HCT116 (cell line): ENCODE data around the gene CCDC146. TPM values are rescaled to one million over a fixed set of nuclear protein-coding genes. Genes with fewer than 3 reads are reported as not detected.

Experiments used
- ATAC-seq: fragments of 200-7000 bp; cut with Tn5 transposase; 2 replicates; pipeline ENCODE4 v1.9.1; 2020; ENCODE audit warnings: mild to moderate bottlenecking, moderate library complexity
- BruUV-seq: library from RNA; stranded (reverse); fragments of 400-500 nt; replicated peaks from 2 replicates; lab custom pipeline; 2021; lab: Mats Ljungman, UMichigan
- CTCF ChIA-PET: fragments of 300-600 bp; sonication (Branson Sonifier 250); formaldehyde crosslinking; loops from one replicate; lab custom pipeline; 2021; ENCODE audit warnings: antibody characterized with exemption; lab: Charles Lee
- POLR2A ChIA-PET: fragments of 300-600, 350-600 bp; sonication (Branson Sonifier 250); formaldehyde crosslinking; loops from one replicate; lab custom pipeline; 2021; ENCODE audit warnings: antibody characterized with exemption; lab: Charles Lee
- RAD21 ChIA-PET, 2 experiments: fragments of 300-600 bp; sonication (Branson Sonifier 250); formaldehyde crosslinking; loops; one replicate each; lab custom pipeline; 2023; ENCODE audit warnings: low total read pairs in 2 of 2; ENCODE audit not compliant: uncharacterized antibody in 2 of 2, unreplicated experiment in 2 of 2, low non-redundant PET in 1 of 2; lab: Charles Lee
- DNase-seq: peaks from one replicate; pipeline ENCODE4 v3.0.0-alpha.2; 2010; ENCODE audit warnings: low read depth, low spot score
- H2AFZ ChIP-seq: fragments of 200-600 bp; shearing (Covaris generic), sonication (generic); 2 replicates; pipeline ENCODE4 v1.6.1; 2017; ENCODE audit warnings: low read depth, mixed run types, mixed read lengths, antibody characterized with exemption, low read length; ENCODE audit not compliant: poor library complexity, severe bottlenecking
- H3K27ac ChIP-seq: 2 replicates; pipeline ENCODE4 v1.5.1; 2012; ENCODE audit warnings: low read depth, low read length
- H3K27me3 ChIP-seq: fragments of 200-600 bp; sonication (generic); 2 replicates; pipeline ENCODE4 v1.6.1; 2016; ENCODE audit warnings: mixed run types, low read length, mixed read lengths; ENCODE audit not compliant: insufficient read depth
- H3K36me3 ChIP-seq, 2 experiments: fragments of 200-500 bp in 1 of 2; fragments of 200-600 bp in 1 of 2; sonication (Bioruptor generic) in 1 of 2; sonication (generic) in 1 of 2; 2 replicates each; pipeline versions ENCODE4 v1.5.1 to v1.6.1; 2014 to 2016; ENCODE audit warnings: low read length in 2 of 2, inconsistent platforms in 1 of 2, mixed read lengths in 1 of 2, mixed run types in 1 of 2; ENCODE audit not compliant: insufficient read depth in 2 of 2, control insufficient read depth in 1 of 2
- H3K4me1 ChIP-seq, 2 experiments: fragments of 200-600 bp in 1 of 2; sonication (generic) in 1 of 2; 2 replicates each; pipeline versions ENCODE4 v1.5.1 to v1.6.1; 2012 to 2017; ENCODE audit warnings: low read length in 2 of 2, inconsistent platforms in 1 of 2, mild to moderate bottlenecking in 1 of 2, mixed read lengths in 1 of 2, mixed run types in 1 of 2, moderate library complexity in 1 of 2; ENCODE audit not compliant: insufficient read depth in 2 of 2, control insufficient read depth in 1 of 2
- H3K4me2 ChIP-seq: fragments of 200-600 bp; sonication (generic); 2 replicates; pipeline ENCODE4 v1.6.1; 2017; ENCODE audit warnings: mixed run types, low read length, mixed read lengths
- H3K4me3 ChIP-seq, 2 experiments: fragments of 200-600 bp in 1 of 2; sonication (generic) in 1 of 2; replicated peaks in 1 of 2; 2 replicates each; pipeline ENCODE4 v1.5.1; 2011 to 2016; ENCODE audit warnings: low read length in 2 of 2, control low read depth in 1 of 2, low read depth in 1 of 2, mild to moderate bottlenecking in 1 of 2, mixed read lengths in 1 of 2, mixed run types in 1 of 2
- H3K79me2 ChIP-seq: fragments of 200-600 bp; sonication (generic); 2 replicates; pipeline ENCODE4 v1.6.1; 2017; ENCODE audit warnings: mild to moderate bottlenecking, mixed run types, low read length, moderate library complexity, mixed read lengths; ENCODE audit not compliant: insufficient read depth
- H3K9ac ChIP-seq: fragments of 200-600 bp; sonication (generic); 2 replicates; pipeline ENCODE4 v1.6.1; 2016; ENCODE audit warnings: low read length, mixed read lengths
- H3K9me2 ChIP-seq: fragments of 200-600 bp; sonication (generic), shearing (Covaris generic); 2 replicates; pipeline ENCODE4 v1.6.1; 2017; ENCODE audit warnings: mixed run types, mild to moderate bottlenecking, moderate library complexity; ENCODE audit not compliant: insufficient read depth
- H3K9me3 ChIP-seq, 2 experiments: fragments of 200-500 bp in 1 of 2; fragments of 200-600 bp in 1 of 2; sonication (Bioruptor generic) in 1 of 2; sonication (generic) in 1 of 2; 2 replicates each; pipeline ENCODE4 v1.6.1; 2014 to 2017; ENCODE audit warnings: low read length in 2 of 2, mixed read lengths in 2 of 2, inconsistent platforms in 1 of 2, low read depth in 1 of 2, mild to moderate bottlenecking in 1 of 2, mixed run types in 1 of 2, moderate library complexity in 1 of 2; ENCODE audit not compliant: control insufficient read depth in 1 of 2, insufficient read depth in 1 of 2
- H4K20me1 ChIP-seq: fragments of 200-600 bp; sonication (generic), shearing (Covaris generic); 2 replicates; pipeline ENCODE4 v1.6.1; 2017; ENCODE audit warnings: mixed run types, mild to moderate bottlenecking, moderate library complexity; ENCODE audit not compliant: insufficient read depth
- CBX3 ChIP-seq: IDR thresholded peaks from 2 replicates; pipeline ENCODE4 v1.6.1; 2012; ENCODE audit warnings: low read depth
- CEBPB ChIP-seq: IDR thresholded peaks from 2 replicates; pipeline ENCODE4 v1.6.1; 2012; ENCODE audit warnings: low read depth
- EGR1 ChIP-seq: IDR thresholded peaks from 2 replicates; pipeline ENCODE4 v1.6.1; 2012; ENCODE audit warnings: low read depth
- ELF1 ChIP-seq: IDR thresholded peaks from 2 replicates; pipeline ENCODE4 v1.6.1; 2012; ENCODE audit warnings: low read depth, borderline replicate concordance
- EZH2 ChIP-seq: fragments of 200-600 bp; sonication (generic); IDR thresholded peaks from 2 replicates; pipeline ENCODE4 v1.6.1; 2017; ENCODE audit warnings: antibody characterized with exemption, mixed run types
- EZH2phosphoT487 ChIP-seq: fragments of 200-600 bp; IDR thresholded peaks from 2 replicates; pipeline ENCODE4 v1.6.1; 2018; ENCODE audit warnings: antibody characterized with exemption, borderline replicate concordance
- FOSL1 ChIP-seq: IDR thresholded peaks from 2 replicates; pipeline ENCODE4 v1.6.1; 2012; ENCODE audit warnings: low read depth
- POLR2A ChIP-seq: IDR thresholded peaks from 2 replicates; pipeline ENCODE4 v1.7.0; 2011; ENCODE audit warnings: borderline replicate concordance; ENCODE audit not compliant: insufficient read depth, insufficient read length; ENCODE audit errors: extremely low read depth
- POLR2AphosphoS5 ChIP-seq: IDR thresholded peaks from 2 replicates; pipeline ENCODE4 v1.6.1; 2011; ENCODE audit warnings: mild to moderate bottlenecking, low read depth, low read length, moderate library complexity
- SIN3A ChIP-seq: IDR thresholded peaks from 2 replicates; pipeline ENCODE4 v1.6.1; 2012; ENCODE audit warnings: low read depth
- SP1 ChIP-seq: IDR thresholded peaks from 2 replicates; pipeline ENCODE4 v1.6.1; 2012; ENCODE audit warnings: low read depth
- SRF ChIP-seq: IDR thresholded peaks from 2 replicates; pipeline ENCODE4 v1.6.1; 2012; ENCODE audit warnings: low read depth
- TCF7L2 ChIP-seq: IDR thresholded peaks from 2 replicates; pipeline ENCODE4 v1.7.0; 2011; ENCODE audit warnings: borderline replicate concordance, inconsistent platforms; ENCODE audit not compliant: insufficient read depth, insufficient read length; ENCODE audit errors: extremely low read depth
- YY1 ChIP-seq: IDR thresholded peaks from 2 replicates; pipeline ENCODE4 v1.6.1; 2011; ENCODE audit warnings: low read length, low read depth, moderate library complexity, mild to moderate bottlenecking; ENCODE audit not compliant: insufficient replicate concordance; ENCODE audit errors: extremely low read depth
- ZFX ChIP-seq: fragments of 450-650 bp; IDR thresholded peaks from 2 replicates; pipeline ENCODE4 v1.6.1; 2017
- ZNF274 ChIP-seq: fragments of 200-500 bp; sonication (Bioruptor generic); IDR thresholded peaks from 2 replicates; pipeline ENCODE4 v1.6.1; 2014; ENCODE audit warnings: mild to moderate bottlenecking, low read depth, low read length, inconsistent platforms
- intact Hi-C: fragments of 100-400 bp; cut with micrococcal nuclease; formaldehyde crosslinking; loops from 2 replicates; pipeline ENCODE4 v1.10.0; 2022
- total RNA-seq: library from RNA; stranded (reverse); gene quantifications from one replicate; pipeline ENCODE4 v1.2.1, GENCODE V29; 2021; ENCODE audit not compliant: unreplicated experiment
- TF ChIP-seq, protein P1 (sequence below): IDR thresholded peaks from 2 replicates; pipeline ENCODE4 v1.6.1; 2012
- TF ChIP-seq, protein P2 (sequence below), 3 experiments: fragments of 200-600 bp in 1 of 3; sonication (generic) in 1 of 3; IDR thresholded peaks in 2 of 3; conservative IDR thresholded peaks in 1 of 3; 2 replicates each; pipeline ENCODE4 v1.5.1; 2012 to 2017; ENCODE audit warnings: low read depth in 2 of 3, low read length in 2 of 3, antibody characterized with exemption in 1 of 3, borderline replicate concordance in 1 of 3, control low read depth in 1 of 3, mild to moderate bottlenecking in 1 of 3, mixed read lengths in 1 of 3, mixed run types in 1 of 3, moderate library complexity in 1 of 3; ENCODE audit not compliant: insufficient read depth in 1 of 3
- TF ChIP-seq, protein P3 (sequence below): IDR thresholded peaks from 2 replicates; pipeline ENCODE4 v1.6.1; 2011; ENCODE audit warnings: mild to moderate bottlenecking, low read length, moderate library complexity; ENCODE audit not compliant: insufficient replicate concordance; ENCODE audit errors: extremely low read depth
- TF ChIP-seq, protein P4 (sequence below): IDR thresholded peaks from 2 replicates; pipeline ENCODE4 v1.6.1; 2012

CCDC146 gene
- total RNA-seq, 1 experiment from 2014 or later: 6.3 TPM

DNA sequence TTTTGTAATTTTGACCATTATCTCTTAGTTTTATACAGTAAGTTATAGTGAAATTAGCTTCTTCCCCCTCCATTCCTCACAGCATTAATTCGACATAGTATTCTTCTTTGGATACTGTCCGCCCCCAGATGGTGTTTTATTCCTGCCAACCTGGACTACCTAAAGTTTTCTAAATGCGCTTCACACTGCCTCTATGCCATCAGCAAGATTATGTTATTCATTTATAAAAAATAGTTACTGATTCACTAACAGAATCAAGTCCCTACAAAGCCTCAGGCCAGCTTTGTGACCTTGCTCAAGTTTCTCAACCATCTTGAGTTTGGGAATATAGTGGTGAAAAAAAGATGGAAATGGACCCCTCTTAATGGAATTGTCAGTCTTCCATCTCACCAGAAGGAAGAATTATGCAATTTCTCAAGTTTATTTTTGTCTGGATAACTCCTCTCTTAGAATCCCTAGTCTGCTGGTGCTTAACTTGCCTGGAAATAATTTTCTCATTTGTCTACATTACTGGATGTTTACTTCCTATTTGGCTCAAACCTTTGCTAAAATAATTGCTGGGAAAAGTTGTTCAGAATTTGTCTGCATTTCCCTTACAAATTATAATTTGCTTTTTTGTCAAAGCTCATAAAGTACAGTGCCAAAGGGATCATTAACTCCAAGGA, 93.9 kb downstream of the CCDC146 start (continued):
- TF ChIP-seq ZNF274: no peak
- no peak for TF ChIP-seq ZFX
- TF ChIP-seq, protein P1, sequence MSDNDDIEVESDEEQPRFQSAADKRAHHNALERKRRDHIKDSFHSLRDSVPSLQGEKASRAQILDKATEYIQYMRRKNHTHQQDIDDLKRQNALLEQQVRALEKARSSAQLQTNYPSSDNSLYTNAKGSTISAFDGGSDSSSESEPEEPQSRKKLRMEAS: no peak
- TF ChIP-seq TCF7L2: no peak
- TF ChIP-seq CBX3: no peak
- TF ChIP-seq POLR2AphosphoS5: no peak

DNA sequence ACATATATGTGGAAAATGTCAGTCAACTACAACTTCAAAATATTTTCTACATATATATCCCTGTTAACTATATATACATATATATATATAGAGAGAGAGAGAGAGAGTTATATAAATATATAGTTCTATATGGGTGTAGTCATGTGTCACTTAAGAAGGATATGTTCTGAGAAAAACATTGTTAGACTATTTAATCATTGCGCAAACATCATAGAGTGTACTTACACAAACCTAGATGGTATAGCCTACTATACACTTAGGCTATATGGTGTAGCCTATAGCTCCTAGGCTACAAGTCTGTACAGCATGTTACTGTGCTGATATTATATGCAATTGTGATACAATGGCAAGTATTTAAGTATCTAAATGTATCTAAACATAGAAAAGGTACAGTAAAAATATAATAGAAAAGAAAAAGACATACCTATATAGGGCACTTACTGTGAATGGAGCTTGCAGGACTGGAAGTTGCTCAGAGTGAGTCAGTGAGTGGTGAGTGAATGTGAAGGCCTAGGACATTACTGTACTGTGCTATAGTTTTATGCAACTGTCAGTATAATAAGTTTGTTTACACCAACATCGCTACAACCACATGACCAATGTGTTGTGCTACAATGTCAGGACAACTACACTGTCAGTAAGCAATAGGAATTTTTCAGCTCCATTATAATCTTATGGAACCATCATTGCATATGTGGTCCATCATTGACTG, 95.2 kb downstream of the CCDC146 start:
- CTCF ChIA-PET: interaction anchor here (1.1 kb wide), 1 partner anchor 30 kb away, joined by 3 read pairs; no protein-coding TSS in a partner anchor
- RAD21 ChIA-PET: no interaction called here
- H3K79me2 ChIP-seq: no peaks in the 10 kb centered on the region
- POLR2A ChIA-PET: no interaction called here
- DNase-seq (no peak), ATAC-seq (no peak)
- intact Hi-C loops: no loop called here
- BruUV-seq: no TSS peak
- H3K27ac ChIP-seq: no peak overlapping the region
- H3K9ac ChIP-seq: no peak overlapping the region
- no peaks in the 10 kb centered on the region for H3K9me2 ChIP-seq
- no peaks in the 10 kb centered on the region for H3K4me1 ChIP-seq
- no peaks in the 10 kb centered on the region for H3K9me3 ChIP-seq
- H3K27me3 ChIP-seq: no peaks in the 10 kb centered on the region
- H2AFZ ChIP-seq: no peak overlapping the region
- no peak overlapping the region for H3K4me2 ChIP-seq
- no peaks in the 10 kb centered on the region for H3K36me3 ChIP-seq
- no peak overlapping the region for H3K4me3 ChIP-seq
- no peaks in the 10 kb centered on the region for H4K20me1 ChIP-seq
- TF ChIP-seq, protein P2, sequence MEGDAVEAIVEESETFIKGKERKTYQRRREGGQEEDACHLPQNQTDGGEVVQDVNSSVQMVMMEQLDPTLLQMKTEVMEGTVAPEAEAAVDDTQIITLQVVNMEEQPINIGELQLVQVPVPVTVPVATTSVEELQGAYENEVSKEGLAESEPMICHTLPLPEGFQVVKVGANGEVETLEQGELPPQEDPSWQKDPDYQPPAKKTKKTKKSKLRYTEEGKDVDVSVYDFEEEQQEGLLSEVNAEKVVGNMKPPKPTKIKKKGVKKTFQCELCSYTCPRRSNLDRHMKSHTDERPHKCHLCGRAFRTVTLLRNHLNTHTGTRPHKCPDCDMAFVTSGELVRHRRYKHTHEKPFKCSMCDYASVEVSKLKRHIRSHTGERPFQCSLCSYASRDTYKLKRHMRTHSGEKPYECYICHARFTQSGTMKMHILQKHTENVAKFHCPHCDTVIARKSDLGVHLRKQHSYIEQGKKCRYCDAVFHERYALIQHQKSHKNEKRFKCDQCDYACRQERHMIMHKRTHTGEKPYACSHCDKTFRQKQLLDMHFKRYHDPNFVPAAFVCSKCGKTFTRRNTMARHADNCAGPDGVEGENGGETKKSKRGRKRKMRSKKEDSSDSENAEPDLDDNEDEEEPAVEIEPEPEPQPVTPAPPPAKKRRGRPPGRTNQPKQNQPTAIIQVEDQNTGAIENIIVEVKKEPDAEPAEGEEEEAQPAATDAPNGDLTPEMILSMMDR (IDR thresholded peaks at IDR 0.05 in 2 of 3, conservative IDR thresholded peaks at IDR 0.05 in 1 of 3; ENCODE audit: borderline replicate concordance in 1 of 3, insufficient read depth in 1 of 3, low read depth in 2 of 3, low read length in 2 of 3): no peak
- TF ChIP-seq SP1: no peak
- TF ChIP-seq EGR1: no peak
- no peak for TF ChIP-seq ELF1
- TF ChIP-seq CBX3: no peak
- TF ChIP-seq YY1: no peak
- TF ChIP-seq EZH2phosphoT487: no peak
- TF ChIP-seq TCF7L2: no peak
- no peak for TF ChIP-seq SIN3A
- TF ChIP-seq ZNF274: no peak
- no peak for TF ChIP-seq ZFX
- no peak for TF ChIP-seq POLR2A
- TF ChIP-seq, protein P3, sequence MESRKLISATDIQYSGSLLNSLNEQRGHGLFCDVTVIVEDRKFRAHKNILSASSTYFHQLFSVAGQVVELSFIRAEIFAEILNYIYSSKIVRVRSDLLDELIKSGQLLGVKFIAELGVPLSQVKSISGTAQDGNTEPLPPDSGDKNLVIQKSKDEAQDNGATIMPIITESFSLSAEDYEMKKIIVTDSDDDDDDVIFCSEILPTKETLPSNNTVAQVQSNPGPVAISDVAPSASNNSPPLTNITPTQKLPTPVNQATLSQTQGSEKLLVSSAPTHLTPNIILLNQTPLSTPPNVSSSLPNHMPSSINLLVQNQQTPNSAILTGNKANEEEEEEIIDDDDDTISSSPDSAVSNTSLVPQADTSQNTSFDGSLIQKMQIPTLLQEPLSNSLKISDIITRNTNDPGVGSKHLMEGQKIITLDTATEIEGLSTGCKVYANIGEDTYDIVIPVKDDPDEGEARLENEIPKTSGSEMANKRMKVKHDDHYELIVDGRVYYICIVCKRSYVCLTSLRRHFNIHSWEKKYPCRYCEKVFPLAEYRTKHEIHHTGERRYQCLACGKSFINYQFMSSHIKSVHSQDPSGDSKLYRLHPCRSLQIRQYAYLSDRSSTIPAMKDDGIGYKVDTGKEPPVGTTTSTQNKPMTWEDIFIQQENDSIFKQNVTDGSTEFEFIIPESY: no peak
- TF ChIP-seq, protein P4, sequence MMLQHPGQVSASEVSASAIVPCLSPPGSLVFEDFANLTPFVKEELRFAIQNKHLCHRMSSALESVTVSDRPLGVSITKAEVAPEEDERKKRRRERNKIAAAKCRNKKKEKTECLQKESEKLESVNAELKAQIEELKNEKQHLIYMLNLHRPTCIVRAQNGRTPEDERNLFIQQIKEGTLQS: no peak
- no peak for TF ChIP-seq EZH2
- TF ChIP-seq CEBPB: no peak
- TF ChIP-seq, protein P1: no peak
- no peak for TF ChIP-seq SRF
- no peak for TF ChIP-seq FOSL1
